IMR-90 (cell line): Measurements from ENCODE around the gene NDUFB7. TPM values are rescaled to one million over a fixed set of nuclear protein-coding genes. Genes with fewer than 3 reads are reported as not detected.

Experiments
- ATAC-seq: fragments of 200-7000 bp; cut with Tn5 transposase; 2 replicates; pipeline ENCODE4 v1.9.1; 2020; ENCODE audit warnings: low read depth, mild to moderate bottlenecking, moderate library complexity
- BruUV-seq: library from RNA; stranded (reverse); fragments of 400-500 nt; replicated peaks from 2 replicates; lab custom pipeline; 2021; lab: Mats Ljungman, UMichigan
- CTCF ChIA-PET: fragments of 300-600 bp; formaldehyde crosslinking; extraction: SDS; loops from one replicate; lab custom pipeline; 2021; ENCODE audit warnings: antibody characterized with exemption; lab: Yijun Ruan, JAX
- POLR2A ChIA-PET: fragments of 300-600 bp; sonication (Branson Sonifier 250); formaldehyde crosslinking; loops from one replicate; lab custom pipeline; 2022; ENCODE audit warnings: antibody characterized with exemption; ENCODE audit not compliant: unreplicated experiment; lab: Charles Lee
- DNase-seq: peaks from one replicate; pipeline ENCODE4 v3.0.0; 2013
- H2AFZ ChIP-seq: replicated peaks from 2 replicates; pipeline ENCODE3; 2013; ENCODE audit warnings: low read length, mild to moderate bottlenecking; ENCODE audit not compliant: poor library complexity
- H2AK5ac ChIP-seq: 2 replicates; pipeline ENCODE4 v1.6.1; 2013; ENCODE audit warnings: low read depth, low read length, inconsistent platforms
- H2AK9ac ChIP-seq: replicated peaks from 2 replicates; pipeline ENCODE3; 2013; ENCODE audit warnings: mild to moderate bottlenecking, low read depth, low read length, moderate library complexity; ENCODE audit not compliant: poor library complexity
- H2BK120ac ChIP-seq: 2 replicates; pipeline ENCODE4 v1.6.1; 2013; ENCODE audit warnings: low read depth, low read length, inconsistent platforms
- H2BK15ac ChIP-seq: 3 replicates; pipeline ENCODE4 v1.6.1; 2013; ENCODE audit warnings: low read depth, low read length, inconsistent platforms
- H2BK20ac ChIP-seq: 2 replicates; pipeline ENCODE4 v1.6.1; 2013; ENCODE audit warnings: low read depth, mild to moderate bottlenecking, inconsistent platforms, low read length, moderate library complexity
- H2BK5ac ChIP-seq: 2 replicates; pipeline ENCODE4 v1.6.1; 2013; ENCODE audit warnings: mild to moderate bottlenecking, low read depth, low read length, inconsistent platforms; ENCODE audit not compliant: poor library complexity, severe bottlenecking
- H3K14ac ChIP-seq: replicated peaks from 2 replicates; pipeline ENCODE4 v1.6.1; 2013; ENCODE audit warnings: low read depth, low read length, inconsistent platforms
- H3K18ac ChIP-seq: 2 replicates; pipeline ENCODE4 v1.6.1; 2013; ENCODE audit warnings: low read depth, low read length, control low read depth
- H3K23ac ChIP-seq: 2 replicates; pipeline ENCODE4 v1.6.1; 2013; ENCODE audit warnings: low read depth, low read length, inconsistent platforms
- H3K27ac ChIP-seq: 2 replicates; pipeline ENCODE4 v1.5.1; 2013; ENCODE audit warnings: mild to moderate bottlenecking, control low read depth, low read length; ENCODE audit not compliant: insufficient read depth
- H3K27me3 ChIP-seq: 2 replicates; pipeline ENCODE4 v1.6.1; 2013; ENCODE audit warnings: low read length; ENCODE audit not compliant: control insufficient read depth, insufficient read depth
- H3K36me3 ChIP-seq: 2 replicates; pipeline ENCODE4 v1.6.1; 2013; ENCODE audit warnings: low read length, mixed read lengths; ENCODE audit not compliant: control insufficient read depth, insufficient read depth
- H3K4ac ChIP-seq: 2 replicates; pipeline ENCODE4 v1.6.1; 2013; ENCODE audit warnings: low read depth, low read length, inconsistent platforms
- H3K4me1 ChIP-seq: 2 replicates; pipeline ENCODE4 v1.6.1; 2013; ENCODE audit warnings: low read length, mixed read lengths; ENCODE audit not compliant: control insufficient read depth, insufficient read depth
- H3K4me2 ChIP-seq: 2 replicates; pipeline ENCODE4 v1.6.1; 2013; ENCODE audit warnings: low read depth, mild to moderate bottlenecking, control low read depth, low read length, moderate library complexity
- H3K4me3 ChIP-seq: 2 replicates; pipeline ENCODE4 v1.5.1; 2013; ENCODE audit warnings: low read depth, mild to moderate bottlenecking, control low read depth, low read length, moderate library complexity; ENCODE audit not compliant: insufficient read depth
- H3K56ac ChIP-seq: 2 replicates; pipeline ENCODE4 v1.6.1; 2013; ENCODE audit warnings: low read length, inconsistent platforms; ENCODE audit not compliant: insufficient read depth; ENCODE audit errors: extremely low read depth
- H3K79me1 ChIP-seq, 2 experiments: 2 replicates each; pipeline ENCODE4 v1.6.1; 2013; ENCODE audit warnings: low read length in 2 of 2, inconsistent platforms in 1 of 2, low read depth in 1 of 2
- H3K9ac ChIP-seq: 2 replicates; pipeline ENCODE4 v1.6.1; 2013; ENCODE audit warnings: low read depth, low read length, control low read depth
- H3K9me1 ChIP-seq: 2 replicates; pipeline ENCODE4 v1.6.1; 2013; ENCODE audit warnings: low read length, inconsistent platforms; ENCODE audit not compliant: insufficient read depth
- H3K9me3 ChIP-seq: 2 replicates; pipeline ENCODE4 v1.6.1; 2013; ENCODE audit warnings: low read length; ENCODE audit not compliant: control insufficient read depth, insufficient read depth
- H4K20me1 ChIP-seq: 2 replicates; pipeline ENCODE4 v1.6.1; 2013; ENCODE audit warnings: low read length, inconsistent platforms; ENCODE audit not compliant: insufficient read depth
- H4K5ac ChIP-seq: 2 replicates; pipeline ENCODE4 v1.6.1; 2013; ENCODE audit warnings: mild to moderate bottlenecking, low read depth, low read length, control low read depth
- H4K8ac ChIP-seq, 2 experiments: 2 replicates each; pipeline ENCODE4 v1.6.1; 2013; ENCODE audit warnings: low read depth in 2 of 2, low read length in 2 of 2, control low read depth in 1 of 2, inconsistent platforms in 1 of 2
- H4K91ac ChIP-seq: 2 replicates; pipeline ENCODE4 v1.6.1; 2013; ENCODE audit warnings: low read depth, low read length, inconsistent platforms; ENCODE audit not compliant: insufficient read depth
- BHLHE40 ChIP-seq: fragments of 150-350 bp; IDR thresholded peaks from 2 replicates; pipeline ENCODE4 v1.6.1; 2016; ENCODE audit warnings: mild to moderate bottlenecking, low read depth, low read length
- CEBPB ChIP-seq: IDR thresholded peaks from 2 replicates; pipeline ENCODE4 v1.6.1; 2012; ENCODE audit warnings: low read depth, low read length, improper control_type of control experiment
- FOS ChIP-seq: fragments of 150-350 bp; IDR thresholded peaks from 2 replicates; pipeline ENCODE4 v1.6.1; 2016; ENCODE audit warnings: low read depth, low read length
- MAFK ChIP-seq: IDR thresholded peaks from 2 replicates; pipeline ENCODE4 v1.6.1; 2012; ENCODE audit warnings: low read depth, low read length, improper control_type of control experiment
- MAZ ChIP-seq: IDR thresholded peaks from 2 replicates; pipeline ENCODE4 v1.6.1; 2012; ENCODE audit warnings: low read depth, mild to moderate bottlenecking, low read length, improper control_type of control experiment, moderate library complexity, borderline replicate concordance
- MXI1 ChIP-seq: IDR thresholded peaks from 2 replicates; pipeline ENCODE4 v1.6.1; 2012; ENCODE audit warnings: low read depth, mild to moderate bottlenecking, low read length, moderate library complexity, borderline replicate concordance
- NFE2L2 ChIP-seq: fragments of 150-350 bp; IDR thresholded peaks from 2 replicates; pipeline ENCODE4 v1.6.1; 2016; ENCODE audit warnings: low read depth, mild to moderate bottlenecking, low read length
- RAD21 ChIP-seq: IDR thresholded peaks from 2 replicates; pipeline ENCODE4 v1.6.1; 2012; ENCODE audit warnings: low read length, improper control_type of control experiment
- RFX5 ChIP-seq: IDR thresholded peaks from 2 replicates; pipeline ENCODE4 v1.8.0; 2012; ENCODE audit warnings: low read depth, mild to moderate bottlenecking, low read length, moderate library complexity
- WGBS, 2 experiments: methylation state at CpG; one replicate each; pipeline versions ENCODE4 v1.1.5 to v1.1.7; 2013; ENCODE audit warnings: missing lambda C conversion rate in 2 of 2; ENCODE audit not compliant: insufficient read length in 1 of 2; ENCODE audit errors: extremely low coverage in 2 of 2; 5-methylcytosine and 5-hydroxymethylcytosine counted together
- dilution Hi-C: fragments of 300-500 bp; cut with HindIII; formaldehyde crosslinking; loops from one replicate; pipeline ENCODE4 v1.14.3; 2018; ENCODE audit warnings: low sequenced_read_pairs; ENCODE audit not compliant: unreplicated experiment
- in situ Hi-C: fragments of 300-500 bp; cut with MboI; formaldehyde crosslinking; loops from 3 replicates; pipeline ENCODE4 v1.14.3; 2019; ENCODE audit warnings: low sequenced_read_pairs, inconsistent platforms, mixed read lengths
- intact Hi-C: fragments of 100-400 bp; cut with micrococcal nuclease; formaldehyde crosslinking; loops from 2 replicates; pipeline ENCODE4 v1.10.0; 2022
- polyA plus RNA-seq, 3 experiments: library from polyadenylated mRNA; depleted of rRNA; stranded (reverse); fragments of >200 nt; gene quantifications; 2 replicates each; pipeline ENCODE4 v1.2.3, GENCODE V29; 2012; ENCODE audit warnings: low replicate concordance in 1 of 3
- total RNA-seq: library from RNA; depleted of rRNA; stranded (reverse); fragments of >200 nt; gene quantifications from 2 replicates; pipeline ENCODE4 v1.2.3, GENCODE V29; 2012

The NDUFB7 gene
- total and polyA plus RNA-seq, 2 of the 4 experiments (the other 2 are of a cell fraction), result 436 to 523 TPM

GRCh38 chr19:14606627-14607026 lies 34.8 kb upstream of the NDUFB7 start:
- ATAC-seq (no peak), DNase-seq (no peak)
- Histone ChIP-seq H3K4me2 (no peak overlapping the region), H2AFZ (no peak overlapping the region), H4K8ac (no peak overlapping the region), H3K36me3 (no peaks in the 10 kb centered on the region), H4K20me1 (no peaks in the 10 kb centered on the region), H3K14ac (no peak overlapping the region), H3K56ac (no peak overlapping the region), H2BK20ac (no peak overlapping the region), H4K91ac (no peak overlapping the region), H3K4me3 (no peak overlapping the region), H3K27ac (no peak overlapping the region), H3K18ac (no peak overlapping the region), H3K9me1 (no peaks in the 10 kb centered on the region), H2BK120ac (no peak overlapping the region), H3K27me3 (no peaks in the 10 kb centered on the region), H3K4me1 (no peaks in the 10 kb centered on the region), H4K5ac (no peak overlapping the region), H2BK5ac (no peak overlapping the region), H3K9ac (no peak overlapping the region), H3K23ac (no peak overlapping the region), H3K9me3 (0 out of 2 replicates have a peak, but pooled peaks cover 1% of the 10 kb centered on the region), H2AK9ac (no peak overlapping the region), H2AK5ac (no peak overlapping the region), H3K4ac (no peak overlapping the region), H3K79me1 (no peaks in the 10 kb centered on the region), H2BK15ac (no peak overlapping the region)
- in situ Hi-C loops (no loop called here), intact Hi-C loops (no loop called here), dilution Hi-C loops (no loop called here)
- 86% methylated on average over 1 of the region's 9 CpGs; no CpG with 5 or more reads in 1 of the 2 experiments for WGBS, 2 experiments
- ChIA-PET CTCF (interaction anchor here (0.6 kb wide), 1 partner anchor 11 kb away, joined by 3 read pairs; no protein-coding TSS in a partner anchor), POLR2A (no interaction called here)
- no TSS peak for BruUV-seq
- TF ChIP-seq MAZ, result no peak
- no peak for TF ChIP-seq MAFK
- no peak for TF ChIP-seq MXI1
- TF ChIP-seq FOS, result no peak
- no peak for TF ChIP-seq BHLHE40
- TF ChIP-seq CEBPB, result no peak
- no peak for TF ChIP-seq RFX5
- no peak for TF ChIP-seq NFE2L2
- no peak for TF ChIP-seq RAD21
